A549 (cell line): ENCODE data around the gene ASTE1.

ENCODE experiments used
- BCL3 ChIP-seq: fragments of >200 bp; sonication (Bioruptor Twin); formaldehyde crosslinking; IDR thresholded peaks from 3 replicates; pipeline ENCODE4 v1.6.1; 2016
- CHD2 ChIP-seq: fragments of 150-350 bp; IDR thresholded peaks from 2 replicates; pipeline ENCODE4 v1.6.1; 2014; ENCODE audit warnings: low read length; ENCODE audit not compliant: partially characterized antibody
- CHD4 ChIP-seq: fragments of 200-600 bp; sonication (generic); IDR thresholded peaks from 2 replicates; pipeline ENCODE4 v1.6.1; 2016; ENCODE audit warnings: antibody characterized with exemption, mild to moderate bottlenecking, borderline replicate concordance
- CTCF ChIP-seq: fragments of >200 bp; sonication (Bioruptor Twin); formaldehyde crosslinking; IDR thresholded peaks from 3 replicates; pipeline ENCODE4 v1.5.1; 2016
- HDAC2 ChIP-seq: fragments of 200-600 bp; sonication (generic); IDR thresholded peaks from 2 replicates; pipeline ENCODE4 v1.6.1; 2016
- HOXA7 ChIP-seq: fragments of 250-450 bp; sonication (Bioruptor Pico); IDR thresholded peaks from 2 replicates; pipeline ENCODE4 v1.5.0; 2020; ENCODE audit warnings: mild to moderate bottlenecking, moderate library complexity
- MAX ChIP-seq: IDR thresholded peaks from 2 replicates; pipeline ENCODE4 v1.6.1; 2012
- POLR2A ChIP-seq: IDR thresholded peaks from 2 replicates; pipeline ENCODE4 v1.6.1; 2012; ENCODE audit warnings: mild to moderate bottlenecking, low read length
- RFX5 ChIP-seq: fragments of 450-650 bp; IDR thresholded peaks from 2 replicates; pipeline ENCODE4 v1.7.1; 2014; ENCODE audit warnings: antibody characterized with exemption, mild to moderate bottlenecking, moderate library complexity
- TP53 ChIP-seq: fragments of 250-450 bp; sonication (Bioruptor Pico); IDR thresholded peaks from 2 replicates; pipeline ENCODE4 v1.5.0; 2021; ENCODE audit warnings: mild to moderate bottlenecking, moderate library complexity

GRCh38 chr3:130971208-130971607 is 55.4 kb downstream of the ASTE1 start:
- no peak for TF ChIP-seq CTCF
- no peak for TF ChIP-seq POLR2A
- TF ChIP-seq HOXA7, result no peak
- no peak for TF ChIP-seq MAX
- no peak for TF ChIP-seq RFX5
- TF ChIP-seq CHD4, result no peak
- no peak for TF ChIP-seq CHD2
- TF ChIP-seq HDAC2, result no peak
- no peak for TF ChIP-seq TP53
- no peak for TF ChIP-seq BCL3
